ENCODE measurements around the gene ENPP6. TPM values are rescaled to one million over a fixed set of nuclear protein-coding genes. Genes with fewer than 3 reads are reported as not detected.

ENPP6 gene
- total RNA-seq, 4 donors from 2014 or later, result not detected

- H3K36me3 ChIP-seq, result no peaks in the 10 kb centered on the region
- no peak for TF ChIP-seq POLR2AphosphoS5 (IDR thresholded peaks at IDR 0.05)
- TF ChIP-seq, protein P1, sequence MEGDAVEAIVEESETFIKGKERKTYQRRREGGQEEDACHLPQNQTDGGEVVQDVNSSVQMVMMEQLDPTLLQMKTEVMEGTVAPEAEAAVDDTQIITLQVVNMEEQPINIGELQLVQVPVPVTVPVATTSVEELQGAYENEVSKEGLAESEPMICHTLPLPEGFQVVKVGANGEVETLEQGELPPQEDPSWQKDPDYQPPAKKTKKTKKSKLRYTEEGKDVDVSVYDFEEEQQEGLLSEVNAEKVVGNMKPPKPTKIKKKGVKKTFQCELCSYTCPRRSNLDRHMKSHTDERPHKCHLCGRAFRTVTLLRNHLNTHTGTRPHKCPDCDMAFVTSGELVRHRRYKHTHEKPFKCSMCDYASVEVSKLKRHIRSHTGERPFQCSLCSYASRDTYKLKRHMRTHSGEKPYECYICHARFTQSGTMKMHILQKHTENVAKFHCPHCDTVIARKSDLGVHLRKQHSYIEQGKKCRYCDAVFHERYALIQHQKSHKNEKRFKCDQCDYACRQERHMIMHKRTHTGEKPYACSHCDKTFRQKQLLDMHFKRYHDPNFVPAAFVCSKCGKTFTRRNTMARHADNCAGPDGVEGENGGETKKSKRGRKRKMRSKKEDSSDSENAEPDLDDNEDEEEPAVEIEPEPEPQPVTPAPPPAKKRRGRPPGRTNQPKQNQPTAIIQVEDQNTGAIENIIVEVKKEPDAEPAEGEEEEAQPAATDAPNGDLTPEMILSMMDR (IDR thresholded peaks at IDR 0.05), result no peak
- no peak for TF ChIP-seq POLR2A (IDR thresholded peaks at IDR 0.05)
- no peak for TF ChIP-seq EP300 (IDR thresholded peaks at IDR 0.05)
- no peak overlapping the region for H3K4me3 ChIP-seq
- H3K4me1 ChIP-seq, result no peaks in the 10 kb centered on the region
- no peaks in the 10 kb centered on the region for H3K27me3 ChIP-seq
- 95% methylated on average over 6 of the region's 6 CpGs for WGBS
- no peak overlapping the region for H3K27ac ChIP-seq
- no peaks in the 10 kb centered on the region for H3K9me3 ChIP-seq
- DNase-seq (ENCODE audit: low spot score in 2 of 2), result no peak
Observed at GRCh38 chr4:184191267-184191666, 26.4 kb downstream of the ENPP6 start.

DNA sequence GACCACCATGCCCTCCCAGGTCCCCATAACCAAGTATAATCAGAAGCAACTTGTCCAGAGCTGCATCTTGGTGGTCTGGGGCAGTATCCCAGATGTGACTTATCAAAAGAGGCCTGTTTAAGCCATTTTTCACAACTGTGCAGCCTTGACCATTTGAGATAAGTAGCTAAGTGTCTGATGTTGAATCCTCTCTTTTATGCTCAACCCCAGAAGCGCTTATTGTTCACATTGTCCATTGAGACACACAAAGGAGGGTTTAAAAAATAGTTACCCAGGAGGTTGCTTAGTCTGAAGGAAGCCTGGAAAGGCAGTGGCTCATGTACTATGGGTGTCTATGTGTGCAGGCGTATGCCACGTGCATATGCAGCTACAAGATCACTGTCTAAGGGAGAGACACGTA is 27.0 kb downstream of the ENPP6 start:
- H3K4me1 ChIP-seq, result no peaks in the 10 kb centered on the region
- 91% methylated on average over 4 of the region's 4 CpGs for WGBS
- peak in 1 of 2 donors; percentile 28 for DNase-seq (ENCODE audit: low spot score in 2 of 2)
- no peaks in the 10 kb centered on the region for H3K27me3 ChIP-seq
- no peak overlapping the region for H3K4me3 ChIP-seq
- TF ChIP-seq POLR2A (IDR thresholded peaks at IDR 0.05) (no peak), POLR2AphosphoS5 (IDR thresholded peaks at IDR 0.05) (no peak), EP300 (IDR thresholded peaks at IDR 0.05) (no peak)
- TF ChIP-seq, protein P1 (IDR thresholded peaks at IDR 0.05), result no peak
- H3K27ac ChIP-seq, result no peak overlapping the region
- no peaks in the 10 kb centered on the region for H3K36me3 ChIP-seq
- H3K9me3 ChIP-seq, result no peaks in the 10 kb centered on the region

GRCh38 chr4:184189966-184190365 is 27.7 kb downstream of the ENPP6 start:
- WGBS, result 81% methylated on average over 4 of the region's 4 CpGs
- DNase-seq (ENCODE audit: low spot score in 2 of 2), result peak in 1 of 2 donors; percentile 20
- TF ChIP-seq POLR2A (IDR thresholded peaks at IDR 0.05) (no peak), POLR2AphosphoS5 (IDR thresholded peaks at IDR 0.05) (no peak), EP300 (IDR thresholded peaks at IDR 0.05) (no peak)
- TF ChIP-seq, protein P1 (IDR thresholded peaks at IDR 0.05), result no peak
- no peaks in the 10 kb centered on the region for H3K9me3 ChIP-seq
- no peaks in the 10 kb centered on the region for H3K36me3 ChIP-seq
- H3K27ac ChIP-seq, result no peak overlapping the region
- H3K4me1 ChIP-seq, result no peaks in the 10 kb centered on the region
- H3K27me3 ChIP-seq, result no peaks in the 10 kb centered on the region
- H3K4me3 ChIP-seq, result no peak overlapping the region

GRCh38 chr4:184188443-184189400 is 29.0 kb downstream of the ENPP6 start:
- Histone ChIP-seq H3K4me3 (no peak overlapping the region), H3K9me3 (no peaks in the 10 kb centered on the region), H3K27me3 (no peaks in the 10 kb centered on the region), H3K36me3 (no peaks in the 10 kb centered on the region), H3K27ac (no peak overlapping the region), H3K4me1 (no peaks in the 10 kb centered on the region)
- TF ChIP-seq POLR2AphosphoS5 (IDR thresholded peaks at IDR 0.05), result no peak
- TF ChIP-seq EP300 (IDR thresholded peaks at IDR 0.05), result no peak
- TF ChIP-seq POLR2A (IDR thresholded peaks at IDR 0.05), result no peak
- TF ChIP-seq, protein P1 (IDR thresholded peaks at IDR 0.05), result no peak
- peak in 1 of 2 donors; percentile 35 for DNase-seq (ENCODE audit: low spot score in 2 of 2)
- WGBS, result 86% methylated on average over 12 of the region's 12 CpGs

DNA sequence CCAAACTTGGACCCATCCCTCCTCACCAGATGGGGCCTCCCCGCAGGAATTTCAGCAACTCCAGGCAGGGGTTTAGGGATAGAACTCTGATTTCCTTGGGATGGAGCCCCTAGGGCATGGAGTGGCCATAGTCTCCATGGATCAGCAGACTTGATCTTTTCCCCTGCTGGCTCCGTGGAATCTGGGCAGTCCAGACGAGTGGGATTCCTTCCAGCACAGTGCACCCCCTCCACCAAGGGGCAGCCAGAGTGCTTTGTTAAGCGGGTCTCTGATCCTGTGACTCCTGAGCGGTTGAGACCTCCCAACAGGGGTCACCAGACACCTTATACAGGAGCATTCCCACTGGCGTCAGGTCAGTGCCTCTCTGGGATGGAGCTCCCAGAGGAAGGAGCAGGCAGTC is 40.4 kb downstream of the ENPP6 start:
- H3K27me3 ChIP-seq, result no peaks in the 10 kb centered on the region
- no peaks in the 10 kb centered on the region for H3K9me3 ChIP-seq
- no peaks in the 10 kb centered on the region for H3K4me1 ChIP-seq
- no peaks in the 10 kb centered on the region for H3K36me3 ChIP-seq
- WGBS, result 87% methylated on average over 4 of the region's 6 CpGs
- no peak for DNase-seq (ENCODE audit: low spot score in 2 of 2)
- H3K27ac ChIP-seq, result no peak overlapping the region
- H3K4me3 ChIP-seq, result no peak overlapping the region
- TF ChIP-seq POLR2A (IDR thresholded peaks at IDR 0.05) (no peak), POLR2AphosphoS5 (IDR thresholded peaks at IDR 0.05) (no peak), EP300 (IDR thresholded peaks at IDR 0.05) (no peak)
- TF ChIP-seq, protein P1 (IDR thresholded peaks at IDR 0.05), result no peak
